ENCODE measurements around the gene YJEFN3. TPM values are rescaled to one million over a fixed set of nuclear protein-coding genes. Genes with fewer than 3 reads are reported as not detected.

Gene YJEFN3
- total RNA-seq, 2 experiments from 2014 or later = 6.9 to 8.2 TPM

DNA sequence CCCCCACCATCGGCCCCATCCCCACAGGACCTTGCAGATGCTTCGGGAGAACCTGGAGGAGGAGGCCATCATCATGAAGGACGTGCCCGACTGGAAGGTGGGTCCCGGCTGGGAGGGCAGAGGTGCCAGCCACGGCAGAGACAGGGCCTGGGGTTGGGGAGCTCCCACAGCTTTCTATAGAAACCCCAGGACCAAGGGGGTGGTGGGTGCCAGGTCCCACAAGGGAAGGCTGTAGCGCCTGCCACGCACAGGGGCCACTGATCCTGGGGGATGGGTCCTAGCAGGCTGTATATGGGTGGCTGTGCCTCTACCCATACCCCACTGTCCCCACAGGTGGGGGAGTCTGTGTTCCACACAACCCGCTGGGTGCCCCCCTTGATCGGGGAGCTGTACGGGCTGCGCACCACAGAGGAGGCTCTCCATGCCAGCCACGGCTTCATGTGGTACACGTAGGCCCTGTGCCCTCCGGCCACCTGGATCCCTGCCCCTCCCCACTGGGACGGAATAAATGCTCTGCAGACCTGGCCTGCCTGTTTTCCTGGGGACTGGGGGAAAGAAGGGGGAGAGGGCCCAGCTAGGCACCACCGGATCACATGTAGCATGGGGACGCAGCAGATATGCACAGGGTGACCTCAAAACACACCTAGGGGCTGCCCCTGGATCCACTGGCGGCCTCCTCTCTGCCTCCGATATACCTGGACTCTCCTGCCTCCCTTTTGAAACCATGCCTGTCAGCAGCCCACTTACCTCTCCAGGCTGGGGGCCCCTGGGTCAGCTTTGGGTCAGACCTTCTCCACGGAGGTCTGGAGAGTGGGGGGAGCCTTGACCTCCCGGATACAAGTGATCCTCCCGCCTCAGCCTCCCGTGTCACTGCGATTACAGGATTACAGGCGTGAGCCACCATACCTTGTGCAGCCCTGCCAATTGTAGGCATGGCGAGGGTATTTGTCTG, 761 bp upstream of the YJEFN3 start:
- no peaks in the 10 kb centered on the region for H3K27me3 Mint-ChIP-seq
- DNase-seq = no peak
- H3K27ac Mint-ChIP-seq = no peak overlapping the region
- POLR2A ChIA-PET = no interaction called here
- CTCF ChIA-PET = interaction anchor here (1.5 kb wide), 1 partner anchor 116 kb away, joined by 9 read pairs; the partner anchor contains the start of gene GMIP
- no peak overlapping the region for H3K4me3 Mint-ChIP-seq
- H3K9me3 Mint-ChIP-seq = no peaks in the 10 kb centered on the region
- H3K4me1 Mint-ChIP-seq (ENCODE audit: low read depth) = peaks cover 9% of the 10 kb centered on the region
- intact Hi-C loops (cut with micrococcal nuclease) = no loop called here
- peaks cover 9% of the 10 kb centered on the region for H3K36me3 Mint-ChIP-seq

GRCh38 chr19:19529783-19530422, 1.2 kb downstream of the YJEFN3 start:
- no peak overlapping the region for H3K27ac Mint-ChIP-seq
- POLR2A ChIA-PET = interaction anchor here (1.2 kb wide), 1 partner anchor 15 kb away, joined by 4 read pairs; the partner anchor contains the start of gene TSSK6

GRCh38 chr19:19530423-19530804, 1.7 kb downstream of the YJEFN3 start:
- POLR2A ChIA-PET = no interaction called here
- no peaks in the 10 kb centered on the region for H3K27me3 Mint-ChIP-seq
- CTCF ChIA-PET = interaction anchor here (0.7 to 4.5 kb wide), 5 partner anchors 24 to 115 kb away, joined by 3 to 98 read pairs (median 4); partner anchors contain the start of gene GMIP
- H3K4me3 Mint-ChIP-seq = no peak overlapping the region
- H3K36me3 Mint-ChIP-seq = peaks cover 3% of the 10 kb centered on the region
- intact Hi-C loops (cut with micrococcal nuclease) = no loop called here
- H3K4me1 Mint-ChIP-seq (ENCODE audit: low read depth) = peaks cover 8% of the 10 kb centered on the region
- DNase-seq = no peak
- no peak overlapping the region for H3K27ac Mint-ChIP-seq
- H3K9me3 Mint-ChIP-seq = no peaks in the 10 kb centered on the region

More at GRCh38 chr19:19529783-19530422, 1.2 kb downstream of the YJEFN3 start:
- intact Hi-C loops (cut with micrococcal nuclease) = no loop called here
- H3K36me3 Mint-ChIP-seq = peaks cover 3% of the 10 kb centered on the region
- H3K4me1 Mint-ChIP-seq (ENCODE audit: low read depth) = peaks cover 8% of the 10 kb centered on the region
- H3K9me3 Mint-ChIP-seq = no peaks in the 10 kb centered on the region
- H3K27me3 Mint-ChIP-seq = no peaks in the 10 kb centered on the region
- H3K4me3 Mint-ChIP-seq = no peak overlapping the region
- CTCF ChIA-PET = interaction anchor here (0.7 to 4.5 kb wide), 5 partner anchors 25 to 115 kb away, joined by 4 to 98 read pairs (median 9); partner anchors contain the start of gene GMIP
- no peak for DNase-seq

DNA sequence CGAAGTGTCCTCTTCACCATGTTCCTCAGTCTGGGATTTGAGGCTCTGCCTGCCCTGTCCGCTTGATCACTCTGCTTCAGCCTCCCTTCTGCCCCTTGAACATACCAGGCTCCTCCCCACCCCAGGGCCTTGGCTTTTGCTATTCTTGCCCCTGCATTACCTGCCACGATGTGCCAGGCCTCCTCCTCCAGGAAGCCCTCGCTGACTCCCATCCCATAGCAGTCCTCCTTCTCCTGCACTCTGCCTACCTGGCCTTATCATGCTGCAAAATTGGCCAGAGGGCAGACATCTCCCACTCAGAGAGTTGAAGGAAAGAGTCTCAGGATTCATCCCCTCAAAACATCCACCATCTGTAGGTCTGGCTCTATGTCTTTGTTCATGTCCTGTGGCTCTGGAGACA, 2.2 kb downstream of the YJEFN3 start:
- Mint-ChIP-seq H3K36me3 (peaks cover 3% of the 10 kb centered on the region), H3K9me3 (no peaks in the 10 kb centered on the region), H3K4me3 (no peak overlapping the region), H3K4me1 (ENCODE audit: low read depth) (peaks cover 8% of the 10 kb centered on the region), H3K27ac (no peak overlapping the region), H3K27me3 (no peaks in the 10 kb centered on the region)
- ChIA-PET POLR2A (interaction anchor here (1.2 kb wide), 1 partner anchor 115 kb away, joined by 4 read pairs; no protein-coding TSS in a partner anchor), CTCF (interaction anchor here (0.6 to 4.5 kb wide), 11 partner anchors 10 to 363 kb away, joined by 3 to 98 read pairs (median 4); partner anchors contain the start of gene GMIP)
- intact Hi-C loops (cut with micrococcal nuclease) = no loop called here
- no peak for DNase-seq

GRCh38 chr19:19531951-19532805, 3.5 kb downstream of the YJEFN3 start:
- H3K4me1 Mint-ChIP-seq (ENCODE audit: low read depth) = peaks cover 11% of the 10 kb centered on the region
- intact Hi-C loops (cut with micrococcal nuclease) = loop anchor here (1.0 kb wide), 2 partner anchors 112 to 427 kb away; no protein-coding TSS in a partner anchor
- H3K27me3 Mint-ChIP-seq = no peaks in the 10 kb centered on the region
- peaks cover 3% of the 10 kb centered on the region for H3K36me3 Mint-ChIP-seq
- no peak overlapping the region for H3K4me3 Mint-ChIP-seq
- no peak overlapping the region for H3K27ac Mint-ChIP-seq
- DNase-seq = peak; percentile 89
- H3K9me3 Mint-ChIP-seq = no peaks in the 10 kb centered on the region
- ChIA-PET POLR2A (interaction anchor here (0.9 to 2.0 kb wide), 4 partner anchors 16 to 130 kb away, joined by 3 to 8 read pairs (median 6); partner anchors contain the start of genes GMIP, NDUFA13 and TSSK6), CTCF (interaction anchor here (0.6 to 4.5 kb wide), 47 partner anchors 9 to 427 kb away, joined by 3 to 98 read pairs (median 5); partner anchors contain the start of genes ATP13A1, GMIP, LPAR2 and NDUFA13)

DNA sequence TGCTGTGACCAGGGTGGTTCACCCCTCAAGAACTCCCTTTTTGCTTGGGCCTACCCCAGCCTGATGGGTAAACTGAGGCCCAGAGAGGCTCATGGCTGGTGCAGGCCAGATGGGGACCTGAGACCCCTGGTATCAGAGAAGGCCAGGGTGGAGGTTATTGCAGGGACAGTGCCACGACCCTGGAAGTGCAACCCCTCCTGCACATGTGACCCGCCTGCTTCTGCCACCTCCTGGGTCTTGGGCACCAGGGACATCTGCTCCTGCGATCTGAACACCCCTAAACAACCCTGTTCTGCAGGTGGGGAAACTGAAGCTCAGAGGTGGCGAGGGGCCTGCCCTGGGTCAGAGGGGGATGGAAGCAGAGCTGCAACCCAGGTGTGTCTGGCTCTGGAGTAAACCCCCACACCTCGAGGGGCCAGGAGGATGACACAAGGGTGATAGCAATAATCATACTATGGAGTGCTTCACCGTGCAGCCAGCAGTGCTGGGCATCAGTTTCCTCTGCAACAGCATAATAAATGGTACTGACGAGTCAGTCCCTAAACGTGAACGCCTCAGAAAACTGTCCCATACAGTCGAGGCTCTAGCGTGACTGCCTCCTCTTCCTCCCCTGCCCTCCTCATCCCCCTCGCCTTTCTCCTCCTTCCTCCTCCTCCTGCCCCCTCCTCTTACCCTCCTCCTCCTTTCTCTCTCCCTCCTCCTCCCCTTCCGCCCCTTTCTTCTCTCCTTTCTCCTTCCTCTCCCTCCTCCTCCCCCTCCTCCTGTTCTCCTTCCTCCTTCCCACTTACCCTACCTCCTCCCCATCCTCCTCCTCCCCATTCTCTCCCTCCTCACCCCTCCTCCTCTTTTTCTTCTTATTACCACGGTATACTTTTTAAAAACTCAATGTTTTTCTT, 4.3 kb downstream of the YJEFN3 start:
- Mint-ChIP-seq H3K4me1 (ENCODE audit: low read depth) (peaks cover 13% of the 10 kb centered on the region), H3K9me3 (no peaks in the 10 kb centered on the region), H3K36me3 (peaks cover 3% of the 10 kb centered on the region), H3K4me3 (no peak overlapping the region), H3K27ac (no peak overlapping the region), H3K27me3 (no peaks in the 10 kb centered on the region)
- CTCF ChIA-PET = interaction anchor here (0.7 to 4.5 kb wide), 41 partner anchors 8 to 426 kb away, joined by 3 to 98 read pairs (median 5); partner anchors contain the start of genes ATP13A1, GMIP, LPAR2 and NDUFA13
- DNase-seq = no peak
- intact Hi-C loops (cut with micrococcal nuclease) = loop anchor here (1.0 kb wide), 2 partner anchors 111 to 426 kb away; no protein-coding TSS in a partner anchor
- POLR2A ChIA-PET = interaction anchor here (0.9 to 2.0 kb wide), 3 partner anchors 17 to 129 kb away, joined by 3 to 8 read pairs (median 8); partner anchors contain the start of genes GMIP, NDUFA13 and TSSK6

GRCh38 chr19:19533841-19534240, 5.1 kb downstream of the YJEFN3 start:
- POLR2A ChIA-PET = no interaction called here
- Mint-ChIP-seq H3K4me3 (no peak overlapping the region), H3K4me1 (ENCODE audit: low read depth) (peaks cover 18% of the 10 kb centered on the region), H3K36me3 (peaks cover 3% of the 10 kb centered on the region), H3K27me3 (peaks cover 4% of the 10 kb centered on the region), H3K27ac (no peak overlapping the region), H3K9me3 (no peaks in the 10 kb centered on the region)
- no peak for DNase-seq
- CTCF ChIA-PET = interaction anchor here (2.7 kb wide), 1 partner anchor 110 kb away, joined by 13 read pairs; the partner anchor contains the start of gene GMIP
- intact Hi-C loops (cut with micrococcal nuclease) = no loop called here

- no peaks in the 10 kb centered on the region for H3K9me3 Mint-ChIP-seq
- ChIA-PET CTCF (interaction anchor here (0.8 to 2.7 kb wide), 3 partner anchors 19 to 109 kb away, joined by 3 to 13 read pairs (median 4); partner anchors contain the start of gene GMIP), POLR2A (interaction anchor here (1.0 kb wide), 1 partner anchor 133 kb away, joined by 3 read pairs; the partner anchor contains the start of gene ZNF101)
- H3K4me3 Mint-ChIP-seq = no peak overlapping the region
- intact Hi-C loops (cut with micrococcal nuclease) = no loop called here
- H3K4me1 Mint-ChIP-seq (ENCODE audit: low read depth) = peaks cover 22% of the 10 kb centered on the region
- peaks cover 5% of the 10 kb centered on the region for H3K27me3 Mint-ChIP-seq
- no peak for DNase-seq
- no peak overlapping the region for H3K27ac Mint-ChIP-seq
- H3K36me3 Mint-ChIP-seq = peaks cover 2% of the 10 kb centered on the region
Observed at GRCh38 chr19:19534556-19535265, 6.0 kb downstream of the YJEFN3 start.

DNA sequence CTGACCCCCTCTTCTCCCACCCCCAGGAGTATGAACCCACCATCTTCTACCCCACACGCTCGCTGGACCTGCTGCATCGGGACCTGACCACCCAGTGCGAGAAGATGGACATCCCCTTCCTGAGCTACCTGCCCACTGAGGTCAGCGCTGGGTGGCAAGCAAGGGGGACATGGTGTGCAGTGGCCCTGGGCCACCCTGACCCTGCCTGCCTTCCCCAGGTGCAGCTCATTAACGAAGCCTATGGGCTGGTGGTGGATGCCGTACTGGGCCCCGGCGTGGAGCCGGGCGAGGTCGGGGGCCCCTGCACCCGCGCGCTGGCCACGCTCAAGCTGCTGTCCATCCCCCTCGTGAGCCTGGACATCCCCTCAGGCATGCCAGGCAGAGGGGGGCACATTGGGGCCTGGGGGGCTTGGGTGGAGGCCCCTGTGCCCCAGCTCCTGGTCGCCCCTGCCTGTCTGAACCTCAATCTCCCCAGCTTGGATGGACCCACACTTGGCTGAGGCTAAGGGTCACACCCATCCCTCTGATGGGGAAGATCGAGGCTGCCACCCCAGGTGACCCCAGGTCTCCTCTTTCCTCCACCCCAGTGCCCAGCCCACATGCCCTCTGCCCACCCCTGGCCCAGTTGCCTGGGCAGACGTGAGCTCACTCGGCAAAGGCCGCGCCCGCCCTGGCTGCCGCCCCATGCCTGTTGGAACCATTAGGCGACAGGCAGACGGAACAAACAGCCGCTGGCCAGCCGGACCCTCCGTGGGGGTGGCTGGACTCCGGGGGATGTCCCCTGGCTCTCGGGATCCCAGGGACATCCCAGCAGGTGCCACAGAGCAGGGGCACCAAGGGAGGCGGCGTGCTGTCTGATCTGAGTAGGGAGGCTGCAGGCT, 6.8 kb downstream of the YJEFN3 start:
- Mint-ChIP-seq H3K9me3 (no peaks in the 10 kb centered on the region), H3K4me3 (no peak overlapping the region), H3K4me1 (ENCODE audit: low read depth) (peaks cover 23% of the 10 kb centered on the region), H3K27ac (no peak overlapping the region), H3K27me3 (peaks cover 5% of the 10 kb centered on the region), H3K36me3 (peaks cover 2% of the 10 kb centered on the region)
- intact Hi-C loops (cut with micrococcal nuclease) = no loop called here
- CTCF ChIA-PET = interaction anchor here (0.8 to 2.7 kb wide), 4 partner anchors 19 to 108 kb away, joined by 3 to 13 read pairs (median 4); partner anchors contain the start of gene GMIP
- no peak for DNase-seq
- POLR2A ChIA-PET = interaction anchor here (1.0 kb wide), 1 partner anchor 133 kb away, joined by 3 read pairs; the partner anchor contains the start of gene ZNF101

Measured in activated CD4-positive, alpha-beta memory T cell treated with anti-CD3 and anti-CD28 coated beads for 36 hours (primary cell).